IPS-18a (cell line): ENCODE measurements around the gene CDH4.

ENCODE experiments used
- H3K27ac ChIP-seq: one replicate; pipeline ENCODE4 v1.5.1; 2013; ENCODE audit warnings: low read length
- H3K27me3 ChIP-seq: one replicate; pipeline ENCODE4 v1.6.1; 2013; ENCODE audit warnings: mild to moderate bottlenecking, low read length; ENCODE audit not compliant: control insufficient read depth, insufficient read depth
- H3K36me3 ChIP-seq: one replicate; pipeline ENCODE4 v1.6.1; 2013; ENCODE audit warnings: low read depth, low read length; ENCODE audit not compliant: control insufficient read depth
- H3K4me1 ChIP-seq: one replicate; pipeline ENCODE4 v1.6.1; 2013; ENCODE audit warnings: low read depth, low read length; ENCODE audit not compliant: control insufficient read depth
- H3K4me3 ChIP-seq: one replicate; pipeline ENCODE4 v1.5.1; 2013; ENCODE audit warnings: low read length
- H3K9ac ChIP-seq: one replicate; pipeline ENCODE4 v1.6.1; 2013; ENCODE audit warnings: mild to moderate bottlenecking, low read length, moderate library complexity
- H3K9me3 ChIP-seq: one replicate; pipeline ENCODE4 v1.6.1; 2013; ENCODE audit warnings: low read depth, low read length; ENCODE audit not compliant: control insufficient read depth

CDH4 gene

GRCh38 chr20:61316346-61316745 is 64.3 kb downstream of the CDH4 start:
- Histone ChIP-seq H3K9ac (no peak overlapping the region), H3K4me3 (no peak overlapping the region), H3K27ac (no peak overlapping the region), H3K9me3 (no peaks in the 10 kb centered on the region), H3K27me3 (peaks cover 7% of the 10 kb centered on the region), H3K36me3 (no peaks in the 10 kb centered on the region), H3K4me1 (no peaks in the 10 kb centered on the region)

- Histone ChIP-seq H3K27ac (no peak overlapping the region), H3K36me3 (no peaks in the 10 kb centered on the region), H3K27me3 (peaks cover 7% of the 10 kb centered on the region), H3K9ac (no peak overlapping the region), H3K4me1 (no peaks in the 10 kb centered on the region), H3K9me3 (no peaks in the 10 kb centered on the region), H3K4me3 (no peak overlapping the region)
Observed at GRCh38 chr20:61317966-61318530, 66.0 kb downstream of the CDH4 start.

- Histone ChIP-seq H3K9ac (no peak overlapping the region), H3K4me3 (no peak overlapping the region), H3K4me1 (no peaks in the 10 kb centered on the region), H3K36me3 (no peaks in the 10 kb centered on the region), H3K9me3 (no peaks in the 10 kb centered on the region), H3K27ac (no peak overlapping the region), H3K27me3 (peaks cover 1% of the 10 kb centered on the region)
Observed at GRCh38 chr20:61320691-61321425, 68.8 kb downstream of the CDH4 start.

GRCh38 chr20:61321481-61321880 is 69.4 kb downstream of the CDH4 start:
- Histone ChIP-seq H3K36me3 (no peaks in the 10 kb centered on the region), H3K27ac (no peak overlapping the region), H3K9me3 (no peaks in the 10 kb centered on the region), H3K4me3 (no peak overlapping the region), H3K4me1 (no peaks in the 10 kb centered on the region), H3K27me3 (peaks cover 5% of the 10 kb centered on the region), H3K9ac (no peak overlapping the region)

GRCh38 chr20:61322151-61322865 is 70.2 kb downstream of the CDH4 start:
- no peak overlapping the region for H3K27ac ChIP-seq
- H3K4me1 ChIP-seq: no peaks in the 10 kb centered on the region
- no peak overlapping the region for H3K4me3 ChIP-seq
- no peaks in the 10 kb centered on the region for H3K36me3 ChIP-seq
- peaks cover 5% of the 10 kb centered on the region for H3K27me3 ChIP-seq
- H3K9ac ChIP-seq: no peak overlapping the region
- no peaks in the 10 kb centered on the region for H3K9me3 ChIP-seq

GRCh38 chr20:61324906-61325305 is 72.8 kb downstream of the CDH4 start:
- H3K4me3 ChIP-seq: no peak overlapping the region
- no peak overlapping the region for H3K9ac ChIP-seq
- no peaks in the 10 kb centered on the region for H3K4me1 ChIP-seq
- no peaks in the 10 kb centered on the region for H3K36me3 ChIP-seq
- H3K27me3 ChIP-seq: peaks cover 5% of the 10 kb centered on the region
- H3K9me3 ChIP-seq: no peaks in the 10 kb centered on the region
- H3K27ac ChIP-seq: no peak overlapping the region

- H3K4me3 ChIP-seq: no peak overlapping the region
- H3K27me3 ChIP-seq: peaks cover 5% of the 10 kb centered on the region
- H3K36me3 ChIP-seq: no peaks in the 10 kb centered on the region
- H3K27ac ChIP-seq: no peak overlapping the region
- no peaks in the 10 kb centered on the region for H3K9me3 ChIP-seq
- H3K9ac ChIP-seq: no peak overlapping the region
- H3K4me1 ChIP-seq: no peaks in the 10 kb centered on the region
Observed at GRCh38 chr20:61325718-61326117, 73.7 kb downstream of the CDH4 start.

- Histone ChIP-seq H3K27ac (no peak overlapping the region), H3K27me3 (peaks cover 5% of the 10 kb centered on the region), H3K36me3 (no peaks in the 10 kb centered on the region), H3K9me3 (no peaks in the 10 kb centered on the region), H3K4me1 (no peaks in the 10 kb centered on the region), H3K4me3 (no peak overlapping the region), H3K9ac (no peak overlapping the region)
Observed at GRCh38 chr20:61328911-61329558, 77.0 kb downstream of the CDH4 start.

- H3K27me3 ChIP-seq: peaks cover 5% of the 10 kb centered on the region
- H3K4me1 ChIP-seq: no peaks in the 10 kb centered on the region
- no peak overlapping the region for H3K4me3 ChIP-seq
- H3K9me3 ChIP-seq: no peaks in the 10 kb centered on the region
- H3K27ac ChIP-seq: no peak overlapping the region
- no peaks in the 10 kb centered on the region for H3K36me3 ChIP-seq
- H3K9ac ChIP-seq: no peak overlapping the region
Observed at GRCh38 chr20:61330441-61330840, 78.4 kb downstream of the CDH4 start.

GRCh38 chr20:61331543-61331942 is 79.5 kb downstream of the CDH4 start:
- H3K9ac ChIP-seq: no peak overlapping the region
- no peak overlapping the region for H3K4me3 ChIP-seq
- H3K4me1 ChIP-seq: no peaks in the 10 kb centered on the region
- H3K36me3 ChIP-seq: no peaks in the 10 kb centered on the region
- H3K27me3 ChIP-seq: peaks cover 5% of the 10 kb centered on the region
- no peaks in the 10 kb centered on the region for H3K9me3 ChIP-seq
- H3K27ac ChIP-seq: no peak overlapping the region

GRCh38 chr20:61332016-61332975 is 80.2 kb downstream of the CDH4 start:
- H3K9me3 ChIP-seq: no peaks in the 10 kb centered on the region
- H3K4me1 ChIP-seq: no peaks in the 10 kb centered on the region
- no peak overlapping the region for H3K9ac ChIP-seq
- peaks cover 5% of the 10 kb centered on the region for H3K27me3 ChIP-seq
- no peaks in the 10 kb centered on the region for H3K36me3 ChIP-seq
- H3K27ac ChIP-seq: no peak overlapping the region
- H3K4me3 ChIP-seq: no peak overlapping the region
